ENCODE data around the gene ANO3. TPM values are rescaled to one million over a fixed set of nuclear protein-coding genes. Genes with fewer than 3 reads are reported as not detected.
A peak's percentile ranks its signal among the peaks of the same experiment; 100 is the strongest.
"Not testable (repeated sequence)": the region's sequence is repeated elsewhere in the genome, so short reads cannot be mapped to it uniquely, and the experiment has no call there.

The ANO3 gene
- total and polyA plus RNA-seq, 8 donors = 0.18 to 0.58 TPM; not detected in 6

- H3K4me1 ChIP-seq = no peaks in the 10 kb centered on the region
- H3K27me3 ChIP-seq = no peaks in the 10 kb centered on the region
- H3K4me3 ChIP-seq = no peak overlapping the region
- H3K36me3 ChIP-seq = no peaks in the 10 kb centered on the region
- peak in 1 of 2 donors; percentile 73 for DNase-seq
- H3K9me3 ChIP-seq = no peaks in the 10 kb centered on the region
- 49 to 66% (median 55%) methylated on average over 3 of the region's 3 CpGs for WGBS, 5 donors
- intact Hi-C loops (cut with DNase I; ENCODE audit: low total_unique reads) = no loop called here
- H3K27ac ChIP-seq = no peak overlapping the region
- TF ChIP-seq POLR2AphosphoS5 (IDR thresholded peaks at IDR 0.05) (peak in 1 of 3 donors; percentile 41), POLR2A (IDR thresholded peaks at IDR 0.05) (no peak)
Observed at GRCh38 chr11:26583550-26583949, 251.6 kb downstream of the ANO3 start.

GRCh38 chr11:26584818-26585217 is 252.9 kb downstream of the ANO3 start:
- peak in 1 of 2 donors; percentile 71 for DNase-seq
- intact Hi-C loops (cut with DNase I; ENCODE audit: low total_unique reads) = no loop called here
- TF ChIP-seq, protein P1, sequence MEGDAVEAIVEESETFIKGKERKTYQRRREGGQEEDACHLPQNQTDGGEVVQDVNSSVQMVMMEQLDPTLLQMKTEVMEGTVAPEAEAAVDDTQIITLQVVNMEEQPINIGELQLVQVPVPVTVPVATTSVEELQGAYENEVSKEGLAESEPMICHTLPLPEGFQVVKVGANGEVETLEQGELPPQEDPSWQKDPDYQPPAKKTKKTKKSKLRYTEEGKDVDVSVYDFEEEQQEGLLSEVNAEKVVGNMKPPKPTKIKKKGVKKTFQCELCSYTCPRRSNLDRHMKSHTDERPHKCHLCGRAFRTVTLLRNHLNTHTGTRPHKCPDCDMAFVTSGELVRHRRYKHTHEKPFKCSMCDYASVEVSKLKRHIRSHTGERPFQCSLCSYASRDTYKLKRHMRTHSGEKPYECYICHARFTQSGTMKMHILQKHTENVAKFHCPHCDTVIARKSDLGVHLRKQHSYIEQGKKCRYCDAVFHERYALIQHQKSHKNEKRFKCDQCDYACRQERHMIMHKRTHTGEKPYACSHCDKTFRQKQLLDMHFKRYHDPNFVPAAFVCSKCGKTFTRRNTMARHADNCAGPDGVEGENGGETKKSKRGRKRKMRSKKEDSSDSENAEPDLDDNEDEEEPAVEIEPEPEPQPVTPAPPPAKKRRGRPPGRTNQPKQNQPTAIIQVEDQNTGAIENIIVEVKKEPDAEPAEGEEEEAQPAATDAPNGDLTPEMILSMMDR (IDR thresholded peaks at IDR 0.05) = no peak
- TF ChIP-seq POLR2A (IDR thresholded peaks at IDR 0.05) (no peak), EP300 (IDR thresholded peaks at IDR 0.05) (no peak), POLR2AphosphoS5 (IDR thresholded peaks at IDR 0.05) (no peak)
- H3K36me3 ChIP-seq = no peaks in the 10 kb centered on the region
- H3K27me3 ChIP-seq = no peaks in the 10 kb centered on the region
- no peak overlapping the region for H3K4me3 ChIP-seq
- H3K4me1 ChIP-seq = no peaks in the 10 kb centered on the region
- H3K9me3 ChIP-seq = no peaks in the 10 kb centered on the region
- no peak overlapping the region for H3K27ac ChIP-seq

- intact Hi-C loops (cut with DNase I; ENCODE audit: low total_unique reads) = no loop called here
- no peak for DNase-seq
- H3K4me3 ChIP-seq = no peak overlapping the region
Observed at GRCh38 chr11:26587073-26587472, 255.1 kb downstream of the ANO3 start.

GRCh38 chr11:26593691-26594090 is 261.8 kb downstream of the ANO3 start:
- TF ChIP-seq EP300 (IDR thresholded peaks at IDR 0.05) (no peak), POLR2A (IDR thresholded peaks at IDR 0.05) (no peak), POLR2AphosphoS5 (IDR thresholded peaks at IDR 0.05) (no peak)
- TF ChIP-seq, protein P1 (IDR thresholded peaks at IDR 0.05) = no peak
- DNase-seq = no peak
- H3K9me3 ChIP-seq = peaks cover 0 to 10% (median 0%) of the 10 kb centered on the region in 4 donors
- H3K27ac ChIP-seq = no peak overlapping the region
- no peaks in the 10 kb centered on the region for H3K27me3 ChIP-seq
- H3K4me3 ChIP-seq = no peak overlapping the region
- intact Hi-C loops (cut with DNase I; ENCODE audit: low total_unique reads) = no loop called here
- H3K36me3 ChIP-seq = no peaks in the 10 kb centered on the region
- WGBS, 5 donors = 42 to 63% (median 53%) methylated on average over 11 of the region's 11 CpGs
- H3K4me1 ChIP-seq = no peaks in the 10 kb centered on the region

More at GRCh38 chr11:26587073-26587472, 255.1 kb downstream of the ANO3 start:
- 45 to 64% (median 56%) methylated on average over 2 of the region's 2 CpGs for WGBS, 5 donors
- Histone ChIP-seq H3K9me3 (no peaks in the 10 kb centered on the region), H3K4me1 (no peaks in the 10 kb centered on the region), H3K27ac (no peak overlapping the region), H3K36me3 (no peaks in the 10 kb centered on the region), H3K27me3 (no peaks in the 10 kb centered on the region)
- no peak for TF ChIP-seq POLR2A (IDR thresholded peaks at IDR 0.05)
- TF ChIP-seq, protein P1 (IDR thresholded peaks at IDR 0.05) = no peak
- no peak for TF ChIP-seq POLR2AphosphoS5 (IDR thresholded peaks at IDR 0.05)
- TF ChIP-seq EP300 (IDR thresholded peaks at IDR 0.05) = no peak

DNA sequence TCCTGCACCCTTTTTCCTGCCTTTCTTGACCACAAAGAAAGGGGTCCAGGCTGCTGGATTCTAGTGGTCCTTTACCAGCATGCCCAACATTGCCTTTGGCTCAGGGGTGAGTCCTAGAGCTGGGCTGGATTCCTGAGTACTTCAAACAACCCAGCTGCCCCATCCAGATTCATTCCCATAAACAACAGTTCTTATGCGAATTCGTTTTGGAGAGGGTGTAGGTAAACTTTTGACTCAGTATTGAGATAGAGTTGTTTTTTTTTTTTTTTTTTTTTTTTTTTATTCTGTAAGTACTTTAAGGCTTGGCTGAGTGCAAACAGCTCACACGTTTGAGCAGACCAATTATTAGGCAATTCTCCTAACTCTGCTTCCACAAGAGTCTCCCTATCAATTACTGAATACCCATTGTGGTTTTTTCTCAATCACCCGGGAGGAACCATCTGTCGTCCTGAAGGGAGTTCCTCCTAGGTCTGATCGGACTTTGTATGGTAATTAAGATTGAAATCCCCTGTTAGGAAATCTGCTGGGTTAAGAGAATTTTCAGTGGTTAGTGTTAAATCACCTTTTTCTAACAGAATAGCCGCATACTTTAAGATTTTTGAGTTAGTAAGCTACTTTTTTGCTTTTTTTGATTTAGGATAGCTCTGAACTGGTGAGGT is 263.4 kb downstream of the ANO3 start:
- H3K36me3 ChIP-seq = not testable (repeated sequence)
- WGBS, 5 donors = 38 to 54% (median 52%) methylated on average over 7 of the region's 7 CpGs

DNA sequence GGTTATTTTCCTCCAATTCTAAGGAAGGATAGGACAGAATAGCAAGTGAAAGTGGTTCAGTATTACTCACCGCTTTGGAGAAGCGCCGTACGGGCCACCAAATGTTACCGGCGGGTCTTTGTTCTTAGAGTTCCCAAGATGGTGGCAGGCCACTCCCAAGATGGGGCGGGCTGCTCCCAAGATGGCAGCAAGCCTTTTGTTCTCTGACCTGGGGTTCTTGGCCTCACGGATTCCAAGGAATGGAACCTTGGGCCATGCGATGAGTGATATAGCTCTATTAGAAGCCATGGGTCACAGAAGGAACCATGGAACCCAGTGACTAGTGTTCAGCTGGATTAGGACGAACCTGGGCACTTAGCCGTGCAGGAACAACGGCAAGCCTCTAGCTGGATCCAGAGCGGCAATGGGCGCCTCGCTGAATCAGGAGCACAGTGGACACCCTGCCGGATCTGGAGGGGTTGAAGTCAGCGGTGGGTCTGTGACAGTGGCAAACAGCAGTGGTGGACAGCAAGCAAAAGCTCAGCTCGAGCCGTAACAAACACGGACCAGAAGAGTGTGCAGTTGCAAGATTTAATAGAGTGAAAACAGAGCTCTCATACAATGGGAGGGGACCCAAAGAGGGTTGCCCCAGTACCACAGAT is 265.2 kb downstream of the ANO3 start:
- H3K9me3 ChIP-seq; H3K36me3 ChIP-seq; H3K27ac ChIP-seq; H3K4me3 ChIP-seq; DNase-seq; intact Hi-C loops (cut with DNase I; ENCODE audit: low total_unique reads); H3K4me1 ChIP-seq; H3K27me3 ChIP-seq: not testable (repeated sequence)
- 89 to 96% (median 93%) methylated on average over 20 of the region's 20 CpGs for WGBS, 5 donors

More for the DNA sequence above, 263.4 kb downstream of the ANO3 start:
- intact Hi-C loops (cut with DNase I; ENCODE audit: low total_unique reads); H3K4me3 ChIP-seq; H3K4me1 ChIP-seq; H3K27ac ChIP-seq; H3K9me3 ChIP-seq; DNase-seq; H3K27me3 ChIP-seq: not testable (repeated sequence)

All from stomach (tissue), 9 donors.